T-helper 1 cell treated with Interleukin-12 subunit alpha and Interleukin-12 subunit beta and Interleukin-4 antibody, amounts not matched to agents 30 μg/mL and 1 μg/mL, for 36 hours (primary cell): ENCODE results near the gene RASAL3.

ENCODE experiments used
- H3K27ac Mint-ChIP-seq: one replicate; pipeline ENCODE4 v1.8.0; 2021; ENCODE audit warnings: mild to moderate bottlenecking, mixed read lengths
- H3K27me3 Mint-ChIP-seq: one replicate; pipeline ENCODE4 v1.8.0; 2021; ENCODE audit warnings: low read depth, mixed read lengths
- H3K36me3 Mint-ChIP-seq: one replicate; pipeline ENCODE4 v1.8.0; 2021; ENCODE audit warnings: low read depth, mixed read lengths
- H3K4me1 Mint-ChIP-seq: one replicate; pipeline ENCODE4 v1.8.0; 2021; ENCODE audit warnings: low read depth, mixed read lengths
- H3K4me3 Mint-ChIP-seq: one replicate; pipeline ENCODE4 v1.8.0; 2021; ENCODE audit warnings: mild to moderate bottlenecking, moderate library complexity, mixed read lengths
- H3K9me3 Mint-ChIP-seq: one replicate; pipeline ENCODE4 v1.8.0; 2021; ENCODE audit warnings: mixed read lengths

The RASAL3 gene

DNA sequence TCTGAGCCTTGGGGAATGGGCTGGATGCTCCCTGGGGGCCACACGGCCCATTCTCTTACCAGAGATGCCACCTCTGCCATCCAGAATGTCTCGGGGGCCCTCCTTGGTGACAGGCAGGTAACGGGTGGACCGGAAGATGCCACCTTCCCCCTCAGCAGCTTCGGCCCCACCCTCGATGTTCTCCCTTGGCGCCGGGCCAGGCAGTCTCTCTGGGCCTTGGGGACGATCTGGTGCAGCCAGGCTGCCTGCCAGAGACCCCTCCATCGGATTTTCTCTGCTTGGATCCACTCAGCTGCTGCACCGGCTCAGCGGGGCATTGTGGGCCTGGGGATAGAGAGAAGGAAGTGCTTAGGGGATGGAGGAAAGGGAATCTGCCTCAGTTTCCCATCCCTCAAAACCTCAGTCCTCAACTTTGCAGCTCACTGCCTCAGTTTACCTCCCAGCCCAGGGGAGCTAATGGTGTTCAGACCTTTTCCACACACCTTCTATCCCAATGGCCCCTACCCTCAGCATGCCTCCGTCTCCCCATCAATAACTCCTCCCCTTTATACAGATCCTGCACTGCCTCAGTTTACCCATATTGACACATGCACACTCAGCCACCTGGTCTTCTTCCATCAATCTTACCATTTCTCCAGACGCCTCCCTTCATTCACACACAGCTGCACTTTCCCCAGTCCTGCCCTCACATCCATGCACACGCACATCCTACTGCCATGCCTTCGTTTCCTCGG lies 16.1 kb downstream of the RASAL3 start:
- no peaks in the 10 kb centered on the region for H3K9me3 Mint-ChIP-seq
- peaks cover 38% of the 10 kb centered on the region for H3K36me3 Mint-ChIP-seq
- H3K27me3 Mint-ChIP-seq = no peaks in the 10 kb centered on the region
- H3K4me3 Mint-ChIP-seq = peak overlapping the region; percentile 71
- H3K4me1 Mint-ChIP-seq = peaks cover 18% of the 10 kb centered on the region
- H3K27ac Mint-ChIP-seq = peak overlapping the region; percentile 85

DNA sequence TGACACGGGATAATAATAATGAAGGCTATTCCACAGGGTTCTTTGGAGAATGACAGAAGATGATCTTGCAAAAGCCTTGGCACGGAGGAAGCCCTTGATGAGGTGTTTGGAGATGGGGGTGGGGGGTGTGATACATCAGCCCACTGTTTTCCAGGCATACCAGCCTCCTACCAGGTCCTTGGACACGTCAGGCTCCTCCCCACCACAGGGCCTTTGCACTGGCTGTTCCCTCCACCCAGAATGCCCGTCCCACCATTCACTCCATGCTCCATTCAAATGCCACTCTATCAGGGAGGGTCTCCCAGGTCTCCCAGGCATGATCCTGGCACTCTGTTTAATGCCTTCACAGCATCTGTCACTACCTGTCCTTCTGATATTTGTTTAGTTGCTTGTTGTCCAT lies 17.3 kb downstream of the RASAL3 start:
- peaks cover 34% of the 10 kb centered on the region for H3K36me3 Mint-ChIP-seq
- no peaks in the 10 kb centered on the region for H3K27me3 Mint-ChIP-seq
- no peak overlapping the region for H3K27ac Mint-ChIP-seq
- H3K4me3 Mint-ChIP-seq = no peak overlapping the region
- H3K9me3 Mint-ChIP-seq = no peaks in the 10 kb centered on the region
- peaks cover 18% of the 10 kb centered on the region for H3K4me1 Mint-ChIP-seq

DNA sequence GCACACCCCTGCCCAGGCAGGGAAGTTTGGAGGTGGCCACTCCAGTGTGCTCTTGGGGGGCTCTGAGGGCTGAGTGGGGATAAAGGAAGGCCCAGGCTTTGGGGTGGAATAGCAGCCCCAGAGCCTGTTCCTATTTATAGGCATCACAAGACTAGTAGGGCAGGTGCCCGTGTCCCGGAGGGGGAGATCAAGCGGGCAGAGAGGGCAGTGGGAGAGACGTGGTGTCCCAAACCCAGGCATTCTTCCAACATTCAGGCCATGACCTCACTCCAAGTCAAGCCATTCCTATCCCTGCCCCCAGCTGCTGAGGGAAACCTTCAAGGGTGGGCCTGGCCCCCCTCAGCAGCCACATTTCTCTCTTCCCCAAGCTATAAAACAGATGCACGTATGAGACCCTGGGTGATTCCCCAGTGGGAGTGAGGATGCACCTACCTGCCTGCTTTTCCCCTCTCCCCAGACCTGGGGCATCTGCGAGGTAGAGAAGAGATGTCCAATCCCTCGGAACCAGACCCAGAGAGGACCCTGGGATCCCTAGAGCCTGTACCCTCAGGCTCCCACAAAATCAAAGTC lies 18.5 kb downstream of the RASAL3 start:
- H3K27ac Mint-ChIP-seq = no peak overlapping the region

DNA sequence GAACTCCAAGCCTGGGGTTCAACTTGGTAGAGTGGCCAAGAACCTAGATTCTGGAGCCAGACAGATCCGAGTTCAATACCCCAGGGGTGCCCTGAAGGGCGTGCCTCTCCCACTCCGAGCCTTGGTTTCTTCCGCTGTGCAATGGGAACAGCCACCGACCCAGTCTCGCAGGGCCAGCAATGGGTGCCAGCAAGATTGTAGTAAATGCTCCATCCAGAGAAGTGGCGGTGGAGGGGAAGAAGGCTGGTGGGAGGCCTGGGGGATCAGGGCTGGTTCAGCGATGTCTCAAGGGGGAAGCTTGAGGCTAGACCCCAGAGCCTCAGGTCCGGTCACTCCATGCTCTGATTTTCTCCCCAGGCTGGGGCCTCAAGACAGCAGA lies 19.1 kb downstream of the RASAL3 start:
- Mint-ChIP-seq H3K27ac (no peak overlapping the region), H3K9me3 (no peaks in the 10 kb centered on the region)

More for the DNA sequence above, 18.5 kb downstream of the RASAL3 start:
- peaks cover 24% of the 10 kb centered on the region for H3K36me3 Mint-ChIP-seq
- no peak overlapping the region for H3K4me3 Mint-ChIP-seq
- H3K4me1 Mint-ChIP-seq = peaks cover 12% of the 10 kb centered on the region
- H3K27me3 Mint-ChIP-seq = no peaks in the 10 kb centered on the region
- no peaks in the 10 kb centered on the region for H3K9me3 Mint-ChIP-seq

GRCh38 chr19:15444505-15445226 lies 19.7 kb downstream of the RASAL3 start:
- H3K4me3 Mint-ChIP-seq = no peak overlapping the region
- peaks cover 6% of the 10 kb centered on the region for H3K4me1 Mint-ChIP-seq
- no peaks in the 10 kb centered on the region for H3K27me3 Mint-ChIP-seq
- H3K36me3 Mint-ChIP-seq = peaks cover 18% of the 10 kb centered on the region
- no peaks in the 10 kb centered on the region for H3K9me3 Mint-ChIP-seq
- no peak overlapping the region for H3K27ac Mint-ChIP-seq

More for the DNA sequence above, 19.1 kb downstream of the RASAL3 start:
- peaks cover 18% of the 10 kb centered on the region for H3K36me3 Mint-ChIP-seq
- no peak overlapping the region for H3K4me3 Mint-ChIP-seq
- H3K27me3 Mint-ChIP-seq = no peaks in the 10 kb centered on the region
- H3K4me1 Mint-ChIP-seq = peaks cover 6% of the 10 kb centered on the region

DNA sequence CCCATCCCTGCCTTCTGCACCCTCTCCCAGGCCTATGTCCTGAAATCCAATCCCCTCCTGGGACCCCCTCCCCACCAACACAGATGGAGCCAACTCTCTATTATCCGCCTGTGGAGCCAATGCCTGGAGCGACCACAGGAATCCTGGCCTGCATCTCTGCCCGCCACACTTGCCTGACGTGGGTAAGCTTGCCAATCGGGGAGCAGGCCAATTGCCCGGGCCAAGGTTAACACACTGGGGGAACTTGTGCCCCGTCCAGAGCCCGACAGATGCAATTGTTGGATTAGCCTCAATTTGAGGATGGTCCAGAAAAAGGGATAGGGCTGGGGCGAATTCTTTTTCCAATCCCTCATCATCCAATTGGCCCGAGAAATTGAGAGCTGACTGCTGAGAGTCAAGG lies 20.5 kb downstream of the RASAL3 start:
- H3K27ac Mint-ChIP-seq = no peak overlapping the region
- peaks cover 18% of the 10 kb centered on the region for H3K36me3 Mint-ChIP-seq
- H3K4me1 Mint-ChIP-seq = peaks cover 5% of the 10 kb centered on the region
- no peaks in the 10 kb centered on the region for H3K9me3 Mint-ChIP-seq
- no peaks in the 10 kb centered on the region for H3K27me3 Mint-ChIP-seq
- H3K4me3 Mint-ChIP-seq = no peak overlapping the region

DNA sequence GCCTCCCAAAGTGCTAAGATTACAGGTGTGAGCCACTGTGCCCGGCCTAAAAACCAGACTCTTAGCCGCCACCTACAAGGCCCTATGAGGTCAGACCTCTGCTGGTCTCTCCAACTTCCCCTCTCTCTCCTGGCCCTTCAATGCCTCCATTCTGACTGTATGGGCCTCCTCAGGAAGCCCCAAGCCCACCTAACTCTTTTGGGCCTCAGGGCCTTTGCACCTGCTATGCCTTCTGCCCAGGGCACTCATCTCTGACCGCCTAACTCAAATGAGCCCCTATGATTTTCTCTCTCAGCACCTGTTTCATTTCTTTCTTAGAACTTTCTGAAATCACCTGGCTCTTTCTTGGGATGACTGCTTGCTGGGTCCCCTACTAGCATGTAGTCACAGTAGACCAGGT lies 21.0 kb downstream of the RASAL3 start:
- no peaks in the 10 kb centered on the region for H3K27me3 Mint-ChIP-seq
- H3K27ac Mint-ChIP-seq = no peak overlapping the region
- H3K36me3 Mint-ChIP-seq = peaks cover 13% of the 10 kb centered on the region
- H3K4me3 Mint-ChIP-seq = no peak overlapping the region
- no peaks in the 10 kb centered on the region for H3K4me1 Mint-ChIP-seq
- H3K9me3 Mint-ChIP-seq = no peaks in the 10 kb centered on the region

DNA sequence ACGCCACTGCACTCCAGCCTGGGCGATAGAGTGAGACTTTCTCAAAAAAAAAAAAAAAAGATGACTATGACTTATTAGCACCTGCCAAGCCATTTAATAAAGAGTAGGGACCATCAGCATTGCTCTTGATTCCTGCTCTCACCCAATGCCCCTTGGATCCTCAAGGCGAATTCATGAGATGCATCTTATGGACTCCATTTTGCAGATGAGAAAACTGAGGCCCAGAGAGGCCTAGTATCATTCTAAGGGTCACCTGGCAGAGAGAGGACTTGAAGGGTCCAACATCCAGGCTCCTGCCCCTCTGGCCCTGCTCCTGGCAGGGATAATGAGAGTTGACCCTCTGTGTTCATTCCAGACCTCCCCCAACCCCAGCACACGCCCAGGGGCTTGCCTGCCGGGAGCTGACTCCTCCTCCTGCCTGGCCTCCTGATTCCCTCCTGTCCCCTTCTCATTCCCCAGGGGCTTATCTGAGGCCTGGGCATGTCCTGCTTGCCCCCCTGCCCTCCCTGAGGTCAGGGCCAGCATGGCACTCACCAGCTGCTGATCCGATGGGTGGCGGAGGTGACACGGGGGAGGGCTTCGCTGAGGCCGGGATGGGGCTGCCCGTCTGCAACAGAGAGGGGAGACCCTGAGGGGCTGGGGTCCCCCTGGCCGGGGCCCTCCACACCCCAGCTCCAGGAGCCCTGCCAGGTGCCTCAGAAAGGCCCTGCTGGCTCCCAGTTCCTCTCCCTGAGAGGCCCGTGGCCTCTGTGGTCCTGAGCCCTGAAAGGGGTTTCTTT lies 22.0 kb downstream of the RASAL3 start:
- Mint-ChIP-seq H3K4me3 (no peak overlapping the region), H3K27ac (no peak overlapping the region), H3K36me3 (peaks cover 12% of the 10 kb centered on the region), H3K27me3 (no peaks in the 10 kb centered on the region), H3K9me3 (no peaks in the 10 kb centered on the region), H3K4me1 (no peaks in the 10 kb centered on the region)

DNA sequence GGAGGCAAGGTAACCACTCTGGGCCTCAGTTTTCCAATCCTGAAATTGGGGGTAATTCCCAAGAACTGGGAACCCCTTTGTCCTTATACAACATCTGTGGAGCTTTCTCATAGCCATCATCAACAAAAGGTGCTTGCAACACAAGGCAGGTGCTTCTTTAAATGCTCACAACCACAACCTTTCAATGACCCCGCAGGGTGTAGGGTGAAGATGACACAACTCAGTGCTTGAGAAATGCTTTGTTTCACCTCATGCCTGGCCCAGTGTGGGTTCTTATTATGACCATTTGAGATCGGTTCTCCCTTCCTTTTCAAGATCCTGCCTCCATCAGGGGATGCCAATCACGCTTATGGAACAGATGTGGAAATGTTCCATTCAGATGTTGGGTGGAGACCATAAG lies 23.0 kb downstream of the RASAL3 start:
- Mint-ChIP-seq H3K27me3 (no peaks in the 10 kb centered on the region), H3K4me3 (no peak overlapping the region), H3K36me3 (peaks cover 7% of the 10 kb centered on the region), H3K4me1 (peaks cover under 1% of the 10 kb centered on the region), H3K27ac (no peak overlapping the region), H3K9me3 (no peaks in the 10 kb centered on the region)

DNA sequence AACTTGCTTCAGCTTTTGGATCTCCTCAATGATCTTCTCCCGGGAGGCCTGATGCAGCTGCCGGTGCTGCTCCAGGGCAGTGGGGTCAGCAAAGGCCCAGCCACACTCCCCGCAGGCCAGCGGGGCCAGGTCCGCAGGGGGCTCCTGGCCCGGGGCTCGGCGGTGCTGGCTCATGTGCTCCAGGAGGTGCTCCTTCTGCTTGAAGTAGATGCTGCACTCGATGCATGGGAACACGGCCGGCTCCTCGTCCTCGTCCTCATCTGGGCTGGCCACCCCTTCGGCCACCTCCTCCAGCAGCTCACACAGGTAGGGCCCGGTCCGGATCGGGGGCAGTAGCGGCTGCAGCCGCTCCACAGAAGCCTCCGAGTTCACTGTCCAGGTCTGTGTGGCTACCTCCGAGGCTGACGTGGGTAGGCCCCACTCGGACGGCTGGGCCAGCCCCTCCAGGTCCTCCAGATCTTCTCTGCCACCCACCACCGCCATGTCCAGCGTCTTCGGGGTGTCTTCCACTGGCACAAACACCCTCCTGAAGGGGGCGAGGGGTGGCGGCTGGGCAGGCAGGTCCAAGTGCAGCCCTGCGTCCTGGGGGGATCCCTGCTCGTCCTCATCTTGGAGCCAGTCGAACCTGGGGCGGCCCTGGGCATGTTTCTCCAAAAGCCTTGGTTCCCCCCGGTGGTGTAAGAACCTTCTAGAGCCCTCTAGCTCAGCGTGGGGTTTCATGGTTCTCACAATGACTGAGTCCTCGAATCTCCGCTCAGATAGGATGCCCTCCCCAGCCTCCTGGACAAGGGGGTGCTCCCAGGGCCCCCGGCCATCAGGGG lies 24.3 kb downstream of the RASAL3 start:
- peaks cover 3% of the 10 kb centered on the region for H3K4me1 Mint-ChIP-seq
- H3K27me3 Mint-ChIP-seq = no peaks in the 10 kb centered on the region
- no peaks in the 10 kb centered on the region for H3K9me3 Mint-ChIP-seq
- no peak overlapping the region for H3K4me3 Mint-ChIP-seq
- peaks cover 5% of the 10 kb centered on the region for H3K36me3 Mint-ChIP-seq
- H3K27ac Mint-ChIP-seq = no peak overlapping the region

DNA sequence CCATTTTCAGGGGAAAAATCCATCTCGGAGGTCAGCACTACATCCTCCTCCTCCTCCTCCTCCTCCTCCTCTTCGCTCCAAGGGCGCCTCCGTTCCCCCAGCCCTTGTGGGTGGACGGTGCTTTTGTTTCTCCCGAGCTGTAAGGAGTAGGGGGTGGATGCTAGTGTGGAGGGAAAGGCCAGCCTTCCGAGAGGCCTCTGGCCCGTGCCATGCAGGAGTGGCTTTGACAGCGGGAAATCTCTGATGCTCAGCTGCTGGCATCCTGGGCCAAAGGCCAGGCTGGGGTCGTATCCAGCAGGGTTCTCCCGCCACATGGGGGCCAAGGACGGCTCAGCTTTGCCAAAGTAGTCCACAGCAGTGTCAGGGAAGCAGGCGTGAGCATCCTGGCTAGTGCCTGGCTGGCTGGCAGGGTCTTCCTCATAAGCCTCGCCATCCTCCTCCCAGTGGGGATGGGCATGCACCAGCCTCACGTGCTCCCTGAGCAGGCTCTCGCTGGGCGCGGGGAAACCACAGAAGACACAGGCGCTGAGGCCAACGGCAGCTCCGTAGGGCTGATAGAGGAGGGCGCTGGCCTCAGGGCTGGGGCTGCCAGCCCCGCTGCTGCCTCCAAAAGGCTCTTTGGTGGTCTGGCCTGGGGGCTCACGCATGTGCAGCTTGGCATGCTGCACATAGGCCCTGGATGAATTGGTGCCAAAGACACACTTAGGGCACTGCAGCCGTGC lies 25.1 kb downstream of the RASAL3 start:
- Mint-ChIP-seq H3K36me3 (peaks cover 5% of the 10 kb centered on the region), H3K27me3 (no peaks in the 10 kb centered on the region), H3K9me3 (no peaks in the 10 kb centered on the region), H3K27ac (no peak overlapping the region), H3K4me3 (no peak overlapping the region), H3K4me1 (peaks cover 3% of the 10 kb centered on the region)

- peaks cover 3% of the 10 kb centered on the region for H3K4me1 Mint-ChIP-seq
These were observed 25.8 kb downstream of the RASAL3 start for GRCh38 chr19:15438577-15438976.

DNA sequence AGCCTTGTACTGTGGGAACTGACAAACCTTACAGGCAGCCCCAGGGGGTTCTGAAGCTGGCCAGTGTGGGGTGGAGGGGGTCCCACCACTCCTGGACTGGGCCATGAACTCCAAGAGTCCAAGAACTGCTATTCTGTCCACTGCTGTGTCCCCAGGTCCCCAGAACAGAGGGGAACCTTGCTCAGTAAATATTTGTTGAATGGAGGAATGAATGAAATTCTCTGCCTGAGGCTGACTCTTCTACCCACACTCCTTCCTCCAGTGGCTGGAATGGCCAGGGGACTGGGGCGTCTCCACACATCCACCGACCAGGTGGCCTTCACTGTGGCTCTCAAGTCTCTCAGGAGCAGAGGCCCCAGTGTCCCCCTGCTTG lies 26.2 kb downstream of the RASAL3 start:
- no peak overlapping the region for H3K27ac Mint-ChIP-seq
- peaks cover 7% of the 10 kb centered on the region for H3K36me3 Mint-ChIP-seq
- H3K27me3 Mint-ChIP-seq = no peaks in the 10 kb centered on the region
- H3K9me3 Mint-ChIP-seq = no peaks in the 10 kb centered on the region
- peaks cover 7% of the 10 kb centered on the region for H3K4me1 Mint-ChIP-seq
- no peak overlapping the region for H3K4me3 Mint-ChIP-seq

More at GRCh38 chr19:15438577-15438976, 25.8 kb downstream of the RASAL3 start:
- Mint-ChIP-seq H3K4me3 (no peak overlapping the region), H3K9me3 (no peaks in the 10 kb centered on the region), H3K27ac (no peak overlapping the region), H3K27me3 (no peaks in the 10 kb centered on the region), H3K36me3 (peaks cover 5% of the 10 kb centered on the region)
